ENCODE data around the gene PPFIA1. TPM values are rescaled to one million over a fixed set of nuclear protein-coding genes. Genes with fewer than 3 reads are reported as not detected.
A peak's percentile ranks its signal among the peaks of the same experiment; 100 is the strongest.

The PPFIA1 gene
- total RNA-seq (10 to 100 TPM; 14.9 to 28.7 (median 21.1) TPM), polyA plus RNA-seq (10 to 100 TPM; 18.3 to 24.9 TPM)

DNA sequence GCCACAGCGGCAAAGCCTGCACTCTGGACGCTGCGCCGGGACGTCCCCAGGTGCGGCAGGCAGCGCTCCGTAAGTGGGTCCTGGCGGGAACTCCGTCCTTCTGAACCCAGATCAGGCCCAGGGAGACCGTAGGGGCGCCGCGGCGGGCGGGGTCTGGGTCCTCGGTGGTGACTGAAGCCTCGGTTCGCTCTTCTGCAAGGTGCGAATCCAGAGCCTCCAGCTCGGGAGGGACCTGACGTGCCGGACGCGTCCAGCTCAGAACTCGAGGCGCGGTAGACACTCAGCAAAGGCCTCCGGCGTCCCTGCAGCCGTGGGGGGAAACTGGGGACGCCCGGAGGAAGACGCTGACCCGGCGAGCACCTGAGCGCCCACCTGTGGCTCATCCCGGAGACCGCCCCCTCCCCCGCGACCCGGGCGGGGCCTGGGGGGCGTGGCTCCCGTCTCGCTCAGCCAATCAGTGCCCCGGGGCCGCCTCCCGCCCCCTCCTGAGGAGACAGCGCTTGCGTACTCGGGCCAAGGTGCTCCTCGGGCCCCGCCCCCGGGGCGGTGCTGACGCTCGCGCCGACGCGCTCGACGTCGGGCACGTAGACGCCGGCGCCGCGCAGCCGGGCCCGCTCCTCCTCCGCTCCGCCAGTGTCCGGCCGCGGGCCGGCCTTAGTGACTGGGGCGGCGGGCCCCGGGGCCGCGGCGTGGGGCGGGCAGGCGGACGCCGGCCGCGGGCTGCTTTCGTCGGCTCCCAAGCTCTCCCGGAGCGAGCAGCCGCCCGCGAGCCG is at the start of gene PPFIA1:
TSS of gene PPFIA1 (plus strand) at position 587 of the 773 bp plus-strand sequence. CDS start 1,483 bp downstream, outside the sequence.
- Histone ChIP-seq H3K36me3 (peaks cover 0 to 10% (median 0%) of the 10 kb centered on the region in 3 donors), H3K27ac (peak within 1 kb of the TSS; percentile 75 to 86 (median 82)), H3K9me3 (no peaks in the 10 kb centered on the region), H3K4me1 (peaks cover 3 to 11% (median 6%) of the 10 kb centered on the region in 3 donors), H3K4me3 (peak within 1 kb of the TSS; percentile 72 to 94 (median 88)), H3K27me3 (no peaks in the 10 kb centered on the region)
- 0% methylated on average over 56 to 99 of the region's 99 CpGs for WGBS, 2 donors
- intact Hi-C loops (cut with DNase I), result no loop called here
- TF ChIP-seq, protein P1, sequence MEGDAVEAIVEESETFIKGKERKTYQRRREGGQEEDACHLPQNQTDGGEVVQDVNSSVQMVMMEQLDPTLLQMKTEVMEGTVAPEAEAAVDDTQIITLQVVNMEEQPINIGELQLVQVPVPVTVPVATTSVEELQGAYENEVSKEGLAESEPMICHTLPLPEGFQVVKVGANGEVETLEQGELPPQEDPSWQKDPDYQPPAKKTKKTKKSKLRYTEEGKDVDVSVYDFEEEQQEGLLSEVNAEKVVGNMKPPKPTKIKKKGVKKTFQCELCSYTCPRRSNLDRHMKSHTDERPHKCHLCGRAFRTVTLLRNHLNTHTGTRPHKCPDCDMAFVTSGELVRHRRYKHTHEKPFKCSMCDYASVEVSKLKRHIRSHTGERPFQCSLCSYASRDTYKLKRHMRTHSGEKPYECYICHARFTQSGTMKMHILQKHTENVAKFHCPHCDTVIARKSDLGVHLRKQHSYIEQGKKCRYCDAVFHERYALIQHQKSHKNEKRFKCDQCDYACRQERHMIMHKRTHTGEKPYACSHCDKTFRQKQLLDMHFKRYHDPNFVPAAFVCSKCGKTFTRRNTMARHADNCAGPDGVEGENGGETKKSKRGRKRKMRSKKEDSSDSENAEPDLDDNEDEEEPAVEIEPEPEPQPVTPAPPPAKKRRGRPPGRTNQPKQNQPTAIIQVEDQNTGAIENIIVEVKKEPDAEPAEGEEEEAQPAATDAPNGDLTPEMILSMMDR (IDR thresholded peaks at IDR 0.05), result no peak
- DNase-seq (peak; percentile 95 to 99 (median 97)), ATAC-seq (peak; percentile 97 to 99 (median 97)), FAIRE-seq (no peak)

DNA sequence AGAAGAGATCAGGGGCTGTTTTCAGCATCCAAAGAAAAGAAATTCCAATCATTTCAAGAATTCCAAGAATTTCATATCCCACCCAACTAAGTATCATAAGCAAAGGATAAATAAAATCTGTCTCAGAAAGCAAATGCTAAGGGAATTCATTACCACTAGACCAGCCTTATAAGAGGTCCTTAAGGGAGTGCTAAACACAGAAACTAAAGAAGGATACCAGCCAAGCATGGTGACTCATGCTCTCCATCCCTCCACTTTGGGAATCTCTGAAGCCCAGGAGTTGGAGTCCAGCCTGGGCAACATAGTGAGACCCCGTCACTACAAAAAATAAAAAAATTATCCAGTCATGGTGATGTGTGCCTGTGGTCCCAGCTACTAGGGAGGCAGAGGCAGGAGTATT is 49.6 kb upstream of the PPFIA1 start:
- DNase-seq (no peak), FAIRE-seq (no peak)
- TF ChIP-seq, protein P1 (IDR thresholded peaks at IDR 0.05), result no peak

DNA sequence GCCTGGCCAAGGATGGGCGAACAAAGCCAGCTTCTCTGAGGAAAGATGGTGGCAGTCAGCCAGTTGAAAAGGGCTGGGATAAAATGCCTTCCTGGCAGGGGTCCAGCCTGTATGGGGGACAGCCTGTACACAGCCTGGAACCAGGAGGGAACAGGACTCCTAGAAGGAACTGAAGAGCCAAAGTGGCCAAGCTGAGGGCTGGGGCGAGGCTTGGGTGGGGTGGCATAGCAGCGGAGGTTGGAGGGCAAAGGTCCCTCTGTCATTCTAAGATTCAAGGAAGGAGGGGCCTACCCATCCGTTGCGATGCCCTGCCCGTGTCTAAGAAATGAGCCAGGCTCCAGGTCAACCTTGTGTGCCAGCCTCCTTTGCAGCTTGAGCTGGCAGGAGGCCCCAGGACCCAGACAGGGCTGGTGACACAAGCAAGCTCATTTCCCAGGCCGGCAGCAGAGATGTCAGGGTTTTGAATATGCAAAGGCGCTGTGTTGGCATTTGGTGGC is 44.8 kb upstream of the PPFIA1 start:
- Histone ChIP-seq H3K27me3 (no peaks in the 10 kb centered on the region), H3K36me3 (no peaks in the 10 kb centered on the region), H3K4me1 (no peaks in the 10 kb centered on the region), H3K9me3 (no peaks in the 10 kb centered on the region), H3K27ac (no peak overlapping the region), H3K4me3 (no peak overlapping the region)
- WGBS, 2 donors, result 64% methylated on average over 8 of the region's 8 CpGs
- intact Hi-C loops (cut with DNase I), result no loop called here
- DNase-seq (no peak), ATAC-seq (peak in 2 of 4 donors; percentile 48 to 56), FAIRE-seq (no peak)
- TF ChIP-seq, protein P1 (IDR thresholded peaks at IDR 0.05), result no peak

More for the DNA sequence above, 49.6 kb upstream of the PPFIA1 start:
- no peak overlapping the region for H3K27ac ChIP-seq
- no peak overlapping the region for H3K4me3 ChIP-seq
- intact Hi-C loops (cut with DNase I), result no loop called here
- WGBS, 2 donors, result 73 to 95% methylated on average over 1 of the region's 1 CpG
- H3K9me3 ChIP-seq, result no peaks in the 10 kb centered on the region
- H3K27me3 ChIP-seq, result no peaks in the 10 kb centered on the region
- no peak for ATAC-seq
- no peaks in the 10 kb centered on the region for H3K4me1 ChIP-seq
- no peaks in the 10 kb centered on the region for H3K36me3 ChIP-seq

DNA sequence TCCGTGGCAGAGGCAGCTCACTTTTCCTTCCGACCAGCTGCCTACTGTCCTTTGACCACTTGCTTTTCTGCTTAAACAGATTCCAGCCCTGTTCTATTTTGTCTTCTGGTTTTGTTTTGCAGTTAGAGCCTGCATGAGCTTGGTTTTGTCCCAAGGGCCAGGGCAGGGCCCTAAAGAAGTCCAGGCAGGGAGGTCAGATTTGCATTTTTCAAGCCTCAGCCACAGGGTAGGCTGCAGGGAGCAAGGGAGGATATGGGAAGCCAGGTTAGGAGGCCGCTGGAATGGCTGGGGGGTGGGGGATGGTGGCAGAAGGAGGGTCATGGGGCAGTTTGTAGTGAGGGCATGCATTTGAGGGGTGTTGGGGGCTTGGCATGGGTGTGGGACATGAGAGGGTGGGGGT is 44.3 kb upstream of the PPFIA1 start:
- no peak for FAIRE-seq
- Histone ChIP-seq H3K9me3 (no peaks in the 10 kb centered on the region), H3K4me1 (no peaks in the 10 kb centered on the region), H3K36me3 (no peaks in the 10 kb centered on the region), H3K4me3 (no peak overlapping the region), H3K27ac (no peak overlapping the region), H3K27me3 (no peaks in the 10 kb centered on the region)
- WGBS, 2 donors, result 83 to 90% methylated on average over 3 of the region's 3 CpGs
- no peak for DNase-seq
- TF ChIP-seq, protein P1 (IDR thresholded peaks at IDR 0.05), result no peak
- ATAC-seq, result no peak
- intact Hi-C loops (cut with DNase I), result no loop called here

DNA sequence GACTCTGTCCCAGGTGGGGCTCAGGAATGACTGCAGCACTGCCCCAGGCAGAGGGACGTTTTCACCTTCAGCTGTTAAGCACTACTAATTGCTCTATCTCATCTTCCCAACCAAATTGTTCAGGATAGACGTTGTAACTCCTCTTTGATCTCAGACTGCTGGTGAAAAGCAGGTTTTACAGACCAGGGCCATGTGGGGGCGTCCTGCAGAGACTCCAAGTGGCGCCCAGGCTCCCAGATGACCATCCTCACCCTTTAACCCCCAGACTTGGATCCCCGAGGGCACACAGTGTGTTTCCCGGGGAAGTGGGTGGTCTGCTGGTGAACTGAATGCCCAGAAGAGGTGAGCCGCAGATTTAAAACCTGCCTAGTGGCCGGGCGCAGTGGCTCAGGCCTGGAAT is 43.5 kb upstream of the PPFIA1 start:
- no peak overlapping the region for H3K27ac ChIP-seq
- intact Hi-C loops (cut with DNase I), result no loop called here
- H3K27me3 ChIP-seq, result no peaks in the 10 kb centered on the region
- no peak overlapping the region for H3K4me3 ChIP-seq
- no peaks in the 10 kb centered on the region for H3K4me1 ChIP-seq
- H3K9me3 ChIP-seq, result no peaks in the 10 kb centered on the region
- TF ChIP-seq, protein P1 (IDR thresholded peaks at IDR 0.05), result no peak
- no peaks in the 10 kb centered on the region for H3K36me3 ChIP-seq
- no peak for FAIRE-seq
- no peak for DNase-seq
- WGBS, 2 donors, result 44 to 48% methylated on average over 9 of the region's 9 CpGs
- ATAC-seq, result no peak
